Peyer's patch (tissue), 4 donors: ENCODE measurements around the gene DEPDC1. TPM values are rescaled to one million over a fixed set of nuclear protein-coding genes. Genes with fewer than 3 reads are reported as not detected.

Source experiments
- DNase-seq, 3 donors: peaks; one replicate each; pipeline ENCODE4 v3.0.0-alpha.2; 2017 to 2019
- H3K27ac ChIP-seq, 4 donors: fragments of 200-600 bp; sonication (generic); one replicate each; pipeline ENCODE4 v1.5.1; 2016 to 2019
- H3K27me3 ChIP-seq, 2 donors: fragments of 200-600 bp; sonication (generic); one replicate each; pipeline ENCODE4 v1.5.1; 2019
- H3K36me3 ChIP-seq, 3 donors: fragments of 200-600 bp; sonication (generic); one replicate each; pipeline ENCODE4 v1.5.1; 2016 to 2019
- H3K4me1 ChIP-seq, 4 donors: fragments of 200-600 bp; sonication (generic); one replicate each; pipeline ENCODE4 v1.5.1; 2016 to 2019
- H3K4me3 ChIP-seq, 4 donors: fragments of 200-600 bp; sonication (generic); 1 replicate in 3 of 4; 2 replicates in 1 of 4; pipeline ENCODE4 v1.5.1; 2016 to 2019; ENCODE audit warnings: mild to moderate bottlenecking in 1 of 4
- H3K9me3 ChIP-seq, 4 donors: fragments of 200-600 bp; sonication (generic); one replicate each; pipeline ENCODE4 v1.5.1; 2016 to 2019; ENCODE audit warnings: mild to moderate bottlenecking in 1 of 4
- CTCF ChIP-seq, 6 experiments: fragments of 450-650 bp in 4 of 6; fragments of 200-600 bp in 2 of 6; sonication (generic) in 1 of 6; IDR thresholded peaks; one replicate each; pipeline ENCODE4 v1.5.1; 2017 to 2019; ENCODE audit warnings: antibody characterized with exemption in 6 of 6, mild to moderate bottlenecking in 3 of 6, moderate library complexity in 1 of 6
- POLR2A ChIP-seq, 2 donors: fragments of 450-650 bp; IDR thresholded peaks; one replicate each; pipeline ENCODE4 v1.5.1; 2017; ENCODE audit warnings: antibody characterized with exemption in 2 of 2, mild to moderate bottlenecking in 2 of 2, moderate library complexity in 2 of 2
- total RNA-seq, 4 donors: library from RNA; depleted of rRNA; stranded (reverse); fragments of >200 nt; gene quantifications; one replicate each; pipeline ENCODE4 v1.1.0, GENCODE V29; 2016

DEPDC1 gene
- total RNA-seq, 4 donors from 2014 or later: 1.1 to 9.1 (median 2.0) TPM

GRCh38 chr1:68445709-68446108, 51.2 kb downstream of the DEPDC1 start:
- H3K9me3 ChIP-seq: no peaks in the 10 kb centered on the region
- no peaks in the 10 kb centered on the region for H3K4me1 ChIP-seq
- H3K27me3 ChIP-seq: no peaks in the 10 kb centered on the region
- H3K27ac ChIP-seq: no peak overlapping the region
- H3K4me3 ChIP-seq: no peak overlapping the region
- TF ChIP-seq POLR2A (IDR thresholded peaks at IDR 0.05) (no peak), CTCF (IDR thresholded peaks at IDR 0.05) (no peak)
- H3K36me3 ChIP-seq: no peaks in the 10 kb centered on the region
- DNase-seq: no peak

- Histone ChIP-seq H3K4me1 (no peaks in the 10 kb centered on the region), H3K36me3 (no peaks in the 10 kb centered on the region), H3K9me3 (no peaks in the 10 kb centered on the region), H3K4me3 (no peak overlapping the region), H3K27me3 (no peaks in the 10 kb centered on the region), H3K27ac (no peak overlapping the region)
- peak in 1 of 3 donors; percentile 50 for DNase-seq
- TF ChIP-seq CTCF (IDR thresholded peaks at IDR 0.05): peak in 4 of 6 experiments; percentile 27 to 50 (median 43)
- TF ChIP-seq POLR2A (IDR thresholded peaks at IDR 0.05): no peak
Observed at GRCh38 chr1:68442822-68443556, 53.9 kb downstream of the DEPDC1 start.

DNA sequence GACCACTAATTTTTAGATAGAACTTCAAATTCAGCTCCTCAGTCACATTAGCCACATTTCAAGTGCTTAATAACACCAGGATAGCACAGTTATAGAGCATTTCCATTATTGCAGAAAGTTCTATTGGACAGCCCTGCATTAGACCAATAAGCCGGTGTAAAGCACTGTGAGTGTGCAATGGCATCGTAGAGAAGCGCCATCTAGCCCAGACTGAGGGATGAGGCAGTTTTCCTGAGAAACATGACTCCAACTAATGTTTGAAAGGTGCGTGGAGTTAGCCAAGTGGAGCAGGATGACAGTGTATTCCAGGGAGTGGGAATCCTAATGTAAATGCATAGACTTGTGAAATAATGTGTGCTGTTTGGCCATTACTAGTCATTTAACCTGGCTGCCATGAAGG, 54.9 kb downstream of the DEPDC1 start:
- no peaks in the 10 kb centered on the region for H3K27me3 ChIP-seq
- H3K4me1 ChIP-seq: no peaks in the 10 kb centered on the region
- H3K27ac ChIP-seq: no peak overlapping the region
- TF ChIP-seq POLR2A (IDR thresholded peaks at IDR 0.05) (no peak), CTCF (IDR thresholded peaks at IDR 0.05) (no peak)
- no peak overlapping the region for H3K4me3 ChIP-seq
- no peaks in the 10 kb centered on the region for H3K36me3 ChIP-seq
- H3K9me3 ChIP-seq: no peaks in the 10 kb centered on the region
- no peak for DNase-seq

- Histone ChIP-seq H3K36me3 (no peaks in the 10 kb centered on the region), H3K27ac (no peak overlapping the region), H3K9me3 (no peaks in the 10 kb centered on the region), H3K27me3 (no peaks in the 10 kb centered on the region), H3K4me1 (no peaks in the 10 kb centered on the region), H3K4me3 (no peak overlapping the region)
- TF ChIP-seq POLR2A (IDR thresholded peaks at IDR 0.05): no peak
- TF ChIP-seq CTCF (IDR thresholded peaks at IDR 0.05): no peak
- no peak for DNase-seq
Observed at GRCh38 chr1:68438310-68438709, 58.6 kb downstream of the DEPDC1 start.

DNA sequence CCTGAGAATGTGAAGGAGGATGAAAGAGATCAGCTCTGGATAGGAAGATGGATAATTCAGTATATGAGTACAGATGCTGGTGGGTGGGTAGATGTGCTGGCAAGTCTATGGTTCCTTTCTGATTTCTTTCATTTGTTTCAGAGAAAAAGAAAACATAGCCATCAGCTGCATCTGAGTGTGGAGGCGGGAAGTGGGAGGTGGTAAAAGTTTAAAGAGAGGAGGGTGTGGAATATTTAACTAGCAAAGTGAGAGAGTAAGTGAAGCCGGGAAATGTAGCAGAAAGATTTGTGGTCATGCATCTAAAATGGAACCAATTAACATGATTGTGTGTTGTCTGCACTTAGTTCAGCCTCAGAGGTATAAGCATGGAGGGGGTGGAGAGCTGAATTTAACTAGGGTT, 63.5 kb downstream of the DEPDC1 start:
- Histone ChIP-seq H3K36me3 (no peaks in the 10 kb centered on the region), H3K27ac (no peak overlapping the region), H3K4me3 (no peak overlapping the region), H3K9me3 (no peaks in the 10 kb centered on the region), H3K27me3 (no peaks in the 10 kb centered on the region), H3K4me1 (no peaks in the 10 kb centered on the region)
- no peak for DNase-seq
- TF ChIP-seq POLR2A (IDR thresholded peaks at IDR 0.05) (no peak), CTCF (IDR thresholded peaks at IDR 0.05) (no peak)
